Trophoblast cell (in vitro differentiated cells and primary cell): ENCODE measurements around the gene SMIM32.

Experiments used
- DNase-seq, 2 donors: peaks; one replicate each; pipeline ENCODE4 v3.0.0-alpha.2; 2016
- H2AFZ ChIP-seq: 2 replicates; pipeline ENCODE4 v1.6.1; 2013; ENCODE audit warnings: low read length, moderate library complexity, mild to moderate bottlenecking; ENCODE audit not compliant: insufficient read depth, poor library complexity
- H2AK5ac ChIP-seq: 2 replicates; pipeline ENCODE4 v1.6.1; 2013; ENCODE audit warnings: mild to moderate bottlenecking, low read length
- H2BK120ac ChIP-seq: 2 replicates; pipeline ENCODE4 v1.6.1; 2013; ENCODE audit warnings: low read length, mild to moderate bottlenecking, moderate library complexity; ENCODE audit not compliant: insufficient read depth, poor library complexity
- H2BK12ac ChIP-seq: 2 replicates; pipeline ENCODE4 v1.6.1; 2013; ENCODE audit warnings: mild to moderate bottlenecking, low read length, moderate library complexity
- H2BK5ac ChIP-seq: 2 replicates; pipeline ENCODE4 v1.6.1; 2013; ENCODE audit warnings: low read length, low read depth, moderate library complexity, mild to moderate bottlenecking; ENCODE audit not compliant: poor library complexity
- H3K14ac ChIP-seq: 2 replicates; pipeline ENCODE4 v1.6.1; 2013; ENCODE audit warnings: mild to moderate bottlenecking, low read length
- H3K18ac ChIP-seq: 2 replicates; pipeline ENCODE4 v1.6.1; 2013; ENCODE audit warnings: mild to moderate bottlenecking, low read length
- H3K23ac ChIP-seq: 2 replicates; pipeline ENCODE4 v1.6.1; 2013; ENCODE audit warnings: low read length
- H3K27ac ChIP-seq: 2 replicates; pipeline ENCODE4 v1.5.1; 2013; ENCODE audit warnings: low read depth, mild to moderate bottlenecking, inconsistent platforms, low read length, moderate library complexity
- H3K27me3 ChIP-seq: 2 replicates; pipeline ENCODE4 v1.6.1; 2013; ENCODE audit warnings: inconsistent platforms, mild to moderate bottlenecking, low read length, moderate library complexity; ENCODE audit not compliant: insufficient read depth
- H3K36me3 ChIP-seq, 2 experiments: 1 replicate in 1 of 2; 2 replicates in 1 of 2; pipeline ENCODE4 v1.6.1; 2013; ENCODE audit warnings: low read length in 2 of 2, mild to moderate bottlenecking in 2 of 2, moderate library complexity in 1 of 2; ENCODE audit not compliant: insufficient read depth in 2 of 2, control insufficient read depth in 1 of 2
- H3K4ac ChIP-seq: 2 replicates; pipeline ENCODE4 v1.6.1; 2013; ENCODE audit warnings: low read depth, mild to moderate bottlenecking, low read length, moderate library complexity
- H3K4me1 ChIP-seq, 2 experiments: 1 replicate in 1 of 2; 2 replicates in 1 of 2; pipeline ENCODE4 v1.6.1; 2013; ENCODE audit warnings: low read length in 2 of 2, mild to moderate bottlenecking in 2 of 2, moderate library complexity in 1 of 2; ENCODE audit not compliant: insufficient read depth in 2 of 2, control insufficient read depth in 1 of 2
- H3K4me2 ChIP-seq: 2 replicates; pipeline ENCODE4 v1.6.1; 2013; ENCODE audit warnings: inconsistent platforms, mild to moderate bottlenecking, low read length, moderate library complexity
- H3K4me3 ChIP-seq: 2 replicates; pipeline ENCODE4 v1.5.1; 2013; ENCODE audit warnings: mild to moderate bottlenecking, low read depth, low read length, inconsistent platforms
- H3K79me1 ChIP-seq: one replicate; pipeline ENCODE4 v1.6.1; 2013; ENCODE audit warnings: low read length
- H3K79me2 ChIP-seq: 2 replicates; pipeline ENCODE4 v1.6.1; 2013; ENCODE audit warnings: low read length, mild to moderate bottlenecking; ENCODE audit not compliant: control insufficient read depth, insufficient read depth, poor library complexity
- H3K9ac ChIP-seq: 2 replicates; pipeline ENCODE4 v1.6.1; 2013; ENCODE audit warnings: mild to moderate bottlenecking, low read length
- H3K9me3 ChIP-seq: 2 replicates; pipeline ENCODE4 v1.6.1; 2013; ENCODE audit warnings: low read depth, mild to moderate bottlenecking, control low read depth, inconsistent platforms, low read length; ENCODE audit not compliant: insufficient read depth
- H4K12ac ChIP-seq: 2 replicates; pipeline ENCODE4 v1.6.1; 2013; ENCODE audit warnings: low read depth, mild to moderate bottlenecking, low read length, moderate library complexity
- H4K8ac ChIP-seq: 2 replicates; pipeline ENCODE4 v1.6.1; 2013; ENCODE audit warnings: low read depth, mild to moderate bottlenecking, low read length, moderate library complexity
- H4K91ac ChIP-seq: one replicate; pipeline ENCODE4 v1.6.1; 2013; ENCODE audit warnings: low read depth, mild to moderate bottlenecking, low read length, moderate library complexity
- WGBS: extraction: QIAGEN DNeasy Blood & Tissue Kit; methylation state at CpG from one replicate; pipeline ENCODE4 v1.1.7; 2013; ENCODE audit warnings: missing lambda C conversion rate; ENCODE audit not compliant: insufficient read length, insufficient coverage; ENCODE audit errors: extremely low coverage; 5-methylcytosine and 5-hydroxymethylcytosine counted together

Gene SMIM32

DNA sequence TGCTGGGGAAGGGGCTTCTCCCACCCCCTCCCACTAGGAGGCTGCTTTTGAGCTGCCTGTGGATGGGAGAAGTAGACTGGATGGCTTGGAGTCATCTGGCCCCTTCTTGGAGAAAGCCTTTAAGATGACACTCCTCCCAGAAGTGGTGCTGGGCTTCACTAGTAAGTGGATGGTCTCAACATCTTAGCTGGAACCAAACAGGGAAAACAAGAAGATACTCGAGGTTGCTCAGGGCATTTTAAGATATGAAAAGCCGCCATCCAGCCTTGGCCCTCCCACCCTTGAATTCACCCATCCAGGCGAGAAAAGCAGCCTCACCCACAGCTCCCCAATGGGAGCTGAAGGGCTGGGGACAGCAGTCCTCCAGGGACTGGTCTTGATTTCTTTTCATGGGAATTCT lies 7.8 kb upstream of the SMIM32 start:
- no peak overlapping the region for H3K4me2 ChIP-seq
- no peaks in the 10 kb centered on the region for H3K79me1 ChIP-seq
- no peak overlapping the region for H4K12ac ChIP-seq
- H3K9me3 ChIP-seq = no peaks in the 10 kb centered on the region
- no peak overlapping the region for H3K14ac ChIP-seq
- no peak overlapping the region for H2BK5ac ChIP-seq
- H3K18ac ChIP-seq = no peak overlapping the region
- H4K8ac ChIP-seq = no peak overlapping the region
- no peak overlapping the region for H2BK12ac ChIP-seq
- no peak overlapping the region for H2BK120ac ChIP-seq
- H3K36me3 ChIP-seq = peaks cover 0 to 2% of the 10 kb centered on the region in 2 experiments
- no peak overlapping the region for H3K4me3 ChIP-seq
- H3K4ac ChIP-seq = no peak overlapping the region
- no peak for DNase-seq
- H3K79me2 ChIP-seq = no peaks in the 10 kb centered on the region
- H3K4me1 ChIP-seq = peaks cover 0 to 2% of the 10 kb centered on the region in 2 experiments
- no peak overlapping the region for H4K91ac ChIP-seq
- no peak overlapping the region for H2AK5ac ChIP-seq
- H3K23ac ChIP-seq = no peak overlapping the region
- no peak overlapping the region for H3K9ac ChIP-seq
- H2AFZ ChIP-seq = no peak overlapping the region
- H3K27ac ChIP-seq = no peak overlapping the region
- WGBS = no CpG with 5 or more reads among the region's 3 CpGs
- H3K27me3 ChIP-seq = no peaks in the 10 kb centered on the region

DNA sequence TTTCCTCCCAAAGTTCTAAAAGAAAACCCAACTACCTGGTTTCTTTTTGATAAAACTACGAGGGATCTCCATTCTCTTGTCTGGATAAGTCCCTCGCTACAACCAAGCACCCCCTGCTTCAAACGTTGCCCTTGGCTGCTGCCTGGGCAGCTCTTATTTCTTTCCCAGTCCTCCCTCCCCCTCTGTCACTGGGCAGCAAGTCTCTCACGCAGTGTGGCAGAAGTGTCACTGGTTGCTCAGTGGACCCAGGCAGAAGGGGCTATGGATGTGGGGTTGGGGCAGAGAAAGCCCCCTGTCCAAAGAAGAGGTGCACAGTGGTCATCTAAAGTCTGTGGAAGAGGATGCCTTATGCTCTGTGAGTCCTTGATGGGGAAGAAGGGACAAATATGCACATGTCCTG lies 7.2 kb upstream of the SMIM32 start:
- no peaks in the 10 kb centered on the region for H3K9me3 ChIP-seq
- no peak overlapping the region for H2AFZ ChIP-seq
- peaks cover 0 to 2% of the 10 kb centered on the region in 2 experiments for H3K36me3 ChIP-seq
- no peak overlapping the region for H3K14ac ChIP-seq
- H3K4me2 ChIP-seq = no peak overlapping the region
- H3K27me3 ChIP-seq = no peaks in the 10 kb centered on the region
- H3K23ac ChIP-seq = no peak overlapping the region
- H4K12ac ChIP-seq = no peak overlapping the region
- H3K9ac ChIP-seq = no peak overlapping the region
- WGBS = no CpG with 5 or more reads among the region's 4 CpGs
- no peak overlapping the region for H2AK5ac ChIP-seq
- no peak overlapping the region for H4K8ac ChIP-seq
- H2BK5ac ChIP-seq = no peak overlapping the region
- H4K91ac ChIP-seq = no peak overlapping the region
- no peak overlapping the region for H2BK12ac ChIP-seq
- no peak overlapping the region for H3K18ac ChIP-seq
- no peak for DNase-seq
- H3K4me3 ChIP-seq = no peak overlapping the region
- no peak overlapping the region for H2BK120ac ChIP-seq
- H3K79me1 ChIP-seq = no peaks in the 10 kb centered on the region
- no peak overlapping the region for H3K27ac ChIP-seq
- no peak overlapping the region for H3K4ac ChIP-seq
- peaks cover 0 to 2% of the 10 kb centered on the region in 2 experiments for H3K4me1 ChIP-seq
- no peaks in the 10 kb centered on the region for H3K79me2 ChIP-seq

DNA sequence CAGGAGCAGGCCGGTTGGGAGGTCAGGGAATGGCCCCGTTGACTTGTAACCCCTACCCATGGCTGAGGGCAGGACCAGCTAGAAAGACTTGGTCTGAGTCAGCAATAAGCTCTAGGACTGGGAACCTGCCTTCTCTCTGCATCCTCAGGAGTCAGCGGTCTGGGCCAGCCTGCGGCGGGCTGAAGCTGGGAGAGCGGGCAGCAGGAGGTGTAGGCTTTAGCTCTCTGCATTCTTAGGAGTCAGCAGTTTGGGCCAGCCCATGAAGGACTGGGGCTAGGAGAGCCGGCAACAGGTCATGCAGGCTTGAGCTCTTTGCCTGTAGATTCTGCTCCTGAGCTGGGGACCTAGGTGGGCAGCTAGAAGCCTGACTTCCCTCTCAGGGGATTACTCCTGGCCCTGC lies 6.4 kb upstream of the SMIM32 start:
- no peak overlapping the region for H4K12ac ChIP-seq
- H3K79me2 ChIP-seq = no peaks in the 10 kb centered on the region
- H3K4me1 ChIP-seq = peaks cover 0 to 2% of the 10 kb centered on the region in 2 experiments
- H3K36me3 ChIP-seq = peaks cover 0 to 2% of the 10 kb centered on the region in 2 experiments
- H4K8ac ChIP-seq = no peak overlapping the region
- no peak overlapping the region for H3K4me2 ChIP-seq
- no peaks in the 10 kb centered on the region for H3K9me3 ChIP-seq
- no peak overlapping the region for H3K18ac ChIP-seq
- H3K14ac ChIP-seq = no peak overlapping the region
- H3K27me3 ChIP-seq = no peaks in the 10 kb centered on the region
- no peak overlapping the region for H3K4ac ChIP-seq
- H3K23ac ChIP-seq = no peak overlapping the region
- no peak overlapping the region for H2AK5ac ChIP-seq
- no peak overlapping the region for H4K91ac ChIP-seq
- no CpG with 5 or more reads among the region's 7 CpGs for WGBS
- no peak overlapping the region for H3K4me3 ChIP-seq
- H3K9ac ChIP-seq = no peak overlapping the region
- no peak overlapping the region for H2AFZ ChIP-seq
- no peak overlapping the region for H2BK12ac ChIP-seq
- H2BK120ac ChIP-seq = no peak overlapping the region
- no peak for DNase-seq
- H3K27ac ChIP-seq = no peak overlapping the region
- no peaks in the 10 kb centered on the region for H3K79me1 ChIP-seq
- H2BK5ac ChIP-seq = no peak overlapping the region

DNA sequence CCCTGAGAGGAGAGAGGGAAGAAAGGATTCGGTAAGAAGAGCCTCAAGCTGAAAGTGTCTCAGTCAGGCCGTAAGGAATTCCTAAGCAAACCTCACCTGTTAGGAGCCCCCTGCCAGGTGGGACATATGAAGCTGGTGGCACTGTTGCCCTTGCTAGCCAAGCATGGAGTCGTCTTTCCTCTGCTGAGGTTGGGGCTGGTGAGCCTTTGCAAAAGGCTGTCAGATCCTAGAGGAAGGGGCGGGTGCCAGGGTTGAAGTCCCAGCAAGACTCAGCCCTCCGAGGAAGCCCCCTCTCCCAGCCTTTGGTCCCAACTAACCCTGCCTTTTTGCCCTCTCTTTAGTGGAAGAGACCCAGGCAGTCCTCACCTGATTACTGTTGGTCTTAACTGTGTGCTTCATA lies 5.5 kb upstream of the SMIM32 start:
- DNase-seq = no peak
- Histone ChIP-seq H3K9ac (no peak overlapping the region), H2AK5ac (no peak overlapping the region), H3K4me3 (no peak overlapping the region), H3K27ac (no peak overlapping the region), H3K27me3 (peaks cover 2% of the 10 kb centered on the region), H3K9me3 (no peaks in the 10 kb centered on the region), H4K91ac (no peak overlapping the region), H3K4me1 (peaks cover 0 to 4% of the 10 kb centered on the region in 2 experiments), H4K12ac (no peak overlapping the region), H2BK5ac (no peak overlapping the region), H2BK120ac (no peak overlapping the region), H2AFZ (no peak overlapping the region), H3K79me2 (no peaks in the 10 kb centered on the region), H3K14ac (no peak overlapping the region), H3K4me2 (no peak overlapping the region), H3K36me3 (peaks cover 0 to 2% of the 10 kb centered on the region in 2 experiments), H3K23ac (no peak overlapping the region), H3K18ac (no peak overlapping the region), H2BK12ac (no peak overlapping the region), H4K8ac (no peak overlapping the region), H3K4ac (no peak overlapping the region), H3K79me1 (no peaks in the 10 kb centered on the region)
- WGBS = no CpG with 5 or more reads among the region's 5 CpGs
